ENCODE data around the gene PRDM8.
A peak's percentile ranks its signal among the peaks of the same experiment; 100 is the strongest.

Gene PRDM8

DNA sequence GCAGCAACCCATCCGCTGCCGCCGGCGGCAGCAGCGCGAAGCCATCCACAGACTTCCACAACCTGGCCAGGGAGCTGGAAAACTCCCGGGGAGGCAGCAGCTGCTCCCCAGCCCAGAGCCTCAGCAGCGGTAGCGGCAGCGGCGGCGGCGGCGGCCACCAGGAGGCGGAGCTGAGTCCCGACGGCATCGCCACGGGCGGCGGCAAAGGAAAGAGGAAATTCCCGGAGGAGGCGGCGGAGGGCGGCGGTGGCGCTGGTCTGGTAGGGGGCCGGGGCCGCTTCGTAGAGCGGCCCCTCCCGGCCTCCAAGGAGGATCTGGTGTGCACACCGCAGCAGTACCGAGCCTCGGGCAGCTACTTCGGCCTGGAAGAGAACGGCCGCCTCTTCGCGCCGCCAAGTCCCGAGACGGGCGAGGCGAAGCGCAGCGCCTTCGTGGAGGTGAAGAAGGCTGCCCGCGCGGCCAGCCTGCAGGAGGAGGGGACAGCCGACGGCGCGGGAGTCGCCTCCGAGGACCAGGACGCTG, 4.9 kb downstream of the PRDM8 start:
- DNase-seq (ENCODE audit: insufficient read length, low spot score): no peak
- FAIRE-seq: no peak
- no peak for TF ChIP-seq POLR2A (IDR thresholded peaks at IDR 0.05; ENCODE audit: low read depth, low read length)

- DNase-seq (ENCODE audit: insufficient read length, low spot score) (no peak), FAIRE-seq (no peak)
- TF ChIP-seq POLR2A (IDR thresholded peaks at IDR 0.05; ENCODE audit: low read depth, low read length): no peak
Measured at GRCh38 chr4:80202741-80203553, 5.6 kb downstream of the PRDM8 start.

DNA sequence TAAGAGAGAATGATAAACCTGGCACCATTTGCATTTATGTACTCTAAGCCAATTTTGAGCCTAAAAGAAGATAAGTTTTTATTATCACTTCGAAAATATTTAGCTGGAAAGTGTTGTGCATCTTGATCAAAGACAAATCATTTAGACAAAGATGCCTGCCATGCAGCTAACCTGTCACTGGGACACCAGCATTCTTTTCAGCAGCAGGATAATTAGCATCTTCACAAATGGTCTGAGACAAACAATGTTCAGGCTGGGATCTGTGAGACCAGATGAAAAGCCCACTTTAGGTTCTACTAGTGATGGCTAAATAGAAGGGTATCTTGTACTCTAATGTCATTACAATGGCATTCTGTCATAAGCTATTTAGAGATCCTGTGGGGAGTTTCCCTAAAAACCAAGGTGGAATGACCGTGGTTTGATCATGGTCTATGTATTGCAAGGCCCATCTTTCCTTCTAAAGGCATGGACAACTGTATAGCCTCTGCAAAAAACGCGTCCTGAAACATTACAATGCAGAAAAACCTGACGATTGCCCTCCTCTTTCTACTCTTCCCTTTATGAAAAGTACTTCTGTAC, 7.2 kb downstream of the PRDM8 start:
- TF ChIP-seq POLR2A (IDR thresholded peaks at IDR 0.05; ENCODE audit: low read depth, low read length): no peak
- DNase-seq (ENCODE audit: insufficient read length, low spot score) (no peak), FAIRE-seq (no peak)

DNA sequence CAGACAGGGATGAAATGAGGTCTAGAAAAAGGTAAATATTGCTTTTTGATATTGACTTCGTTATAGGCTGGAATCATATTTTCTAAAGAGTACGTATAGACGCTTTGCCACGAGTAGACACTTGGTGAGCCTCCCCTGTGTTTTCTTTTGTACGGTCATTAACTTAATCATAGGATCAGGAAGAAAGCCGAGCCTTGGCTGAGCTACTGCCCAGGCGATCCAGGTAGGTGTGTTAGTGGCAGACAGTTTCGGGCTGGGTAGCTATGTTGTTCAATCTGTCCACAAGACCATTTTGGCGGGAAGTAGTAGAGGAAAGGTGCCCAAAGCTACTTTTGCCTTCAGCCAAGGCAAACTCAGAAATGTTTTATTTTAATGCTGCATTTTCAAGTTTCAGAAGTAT, 8.8 kb downstream of the PRDM8 start:
- DNase-seq (ENCODE audit: insufficient read length, low spot score) (no peak), FAIRE-seq (no peak)
- no peak for TF ChIP-seq POLR2A (IDR thresholded peaks at IDR 0.05; ENCODE audit: low read depth, low read length)

DNA sequence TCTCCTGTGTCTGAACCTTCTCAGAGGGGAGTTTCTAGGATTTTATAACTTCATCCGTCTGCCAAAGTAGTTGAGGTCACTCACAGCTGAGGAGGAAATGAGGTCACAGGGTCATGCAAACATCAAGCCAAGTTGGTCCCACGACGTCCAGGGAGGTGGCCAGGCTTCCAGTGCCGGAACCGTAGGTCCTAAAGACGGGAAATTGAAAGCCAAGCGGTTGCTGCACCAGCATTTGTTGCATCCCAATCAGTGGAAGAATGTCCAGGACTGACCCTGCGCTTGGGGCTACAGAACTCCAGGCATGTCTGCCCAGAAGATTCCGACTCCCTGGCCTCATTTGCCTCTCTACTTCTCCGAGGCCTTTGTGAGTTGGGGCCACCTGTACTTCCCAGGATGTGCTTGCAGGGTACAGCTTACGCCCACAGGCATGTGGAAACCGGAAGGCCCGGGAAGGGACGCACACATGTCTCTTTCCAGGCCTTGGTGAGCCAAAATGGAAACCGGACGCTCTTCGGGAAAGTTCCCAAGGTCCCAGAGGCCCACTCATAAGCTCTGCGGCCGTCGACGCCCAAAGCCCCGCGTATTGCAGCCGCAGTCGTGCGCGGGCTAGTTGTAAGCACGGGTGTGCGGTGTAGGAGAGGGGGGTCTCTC, 9.3 kb downstream of the PRDM8 start:
- no peak for FAIRE-seq
- no peak for DNase-seq (ENCODE audit: insufficient read length, low spot score)
- TF ChIP-seq POLR2A (IDR thresholded peaks at IDR 0.05; ENCODE audit: low read depth, low read length): no peak

GRCh38 chr4:80207172-80207583, 9.9 kb downstream of the PRDM8 start:
- DNase-seq (ENCODE audit: insufficient read length, low spot score) (no peak), FAIRE-seq (no peak)
- no peak for TF ChIP-seq POLR2A (IDR thresholded peaks at IDR 0.05; ENCODE audit: low read depth, low read length)

GRCh38 chr4:80207664-80208063, 10.4 kb downstream of the PRDM8 start:
- FAIRE-seq: no peak
- TF ChIP-seq POLR2A (IDR thresholded peaks at IDR 0.05; ENCODE audit: low read depth, low read length): no peak
- no peak for DNase-seq (ENCODE audit: insufficient read length, low spot score)

- DNase-seq (ENCODE audit: insufficient read length, low spot score) (no peak), FAIRE-seq (no peak)
- no peak for TF ChIP-seq POLR2A (IDR thresholded peaks at IDR 0.05; ENCODE audit: low read depth, low read length)
Measured at GRCh38 chr4:80208610-80209339, 11.5 kb downstream of the PRDM8 start.

- DNase-seq (ENCODE audit: insufficient read length, low spot score) (no peak), FAIRE-seq (no peak)
- no peak for TF ChIP-seq POLR2A (IDR thresholded peaks at IDR 0.05; ENCODE audit: low read depth, low read length)
Measured at GRCh38 chr4:80209340-80209701, 12.0 kb downstream of the PRDM8 start.

GRCh38 chr4:80210549-80210948, 13.2 kb downstream of the PRDM8 start:
- FAIRE-seq (no peak), DNase-seq (ENCODE audit: insufficient read length, low spot score) (no peak)
- no peak for TF ChIP-seq POLR2A (IDR thresholded peaks at IDR 0.05; ENCODE audit: low read depth, low read length)

DNA sequence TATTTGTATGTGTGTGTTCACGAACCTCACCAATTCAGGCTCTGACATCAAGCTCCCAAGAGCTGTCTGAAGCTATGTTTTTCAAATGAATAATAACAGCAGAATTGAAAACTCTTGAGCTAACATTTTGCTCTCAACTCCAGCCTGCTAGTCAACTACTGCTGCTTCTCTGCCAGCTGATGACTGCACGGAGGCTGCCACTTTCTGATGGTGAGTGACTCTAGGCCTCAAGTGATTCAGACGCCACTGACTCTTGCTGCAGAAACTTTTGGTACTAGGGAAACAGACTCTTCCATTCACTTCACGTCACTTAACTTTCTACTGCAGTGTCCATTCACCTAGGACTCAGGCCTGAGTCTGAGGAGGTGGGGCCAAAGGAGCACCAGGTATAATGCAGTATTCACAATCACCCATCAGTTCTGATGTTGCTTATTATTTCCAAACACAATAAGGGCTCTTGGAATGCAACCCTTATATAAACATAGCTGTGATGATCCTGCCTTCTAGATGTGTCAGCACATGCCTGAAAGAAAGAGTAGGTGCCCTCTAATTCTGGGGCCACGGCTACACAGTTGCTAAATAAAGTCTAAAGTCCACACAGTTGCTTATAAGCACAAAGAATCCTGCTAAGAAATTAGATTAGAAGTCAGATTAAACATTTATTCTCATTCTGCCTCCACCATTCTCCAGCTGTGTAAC, 16.0 kb downstream of the PRDM8 start:
- TF ChIP-seq POLR2A (IDR thresholded peaks at IDR 0.05; ENCODE audit: low read depth, low read length): no peak
- no peak for DNase-seq (ENCODE audit: insufficient read length, low spot score)
- peak; percentile 97 for FAIRE-seq

DNA sequence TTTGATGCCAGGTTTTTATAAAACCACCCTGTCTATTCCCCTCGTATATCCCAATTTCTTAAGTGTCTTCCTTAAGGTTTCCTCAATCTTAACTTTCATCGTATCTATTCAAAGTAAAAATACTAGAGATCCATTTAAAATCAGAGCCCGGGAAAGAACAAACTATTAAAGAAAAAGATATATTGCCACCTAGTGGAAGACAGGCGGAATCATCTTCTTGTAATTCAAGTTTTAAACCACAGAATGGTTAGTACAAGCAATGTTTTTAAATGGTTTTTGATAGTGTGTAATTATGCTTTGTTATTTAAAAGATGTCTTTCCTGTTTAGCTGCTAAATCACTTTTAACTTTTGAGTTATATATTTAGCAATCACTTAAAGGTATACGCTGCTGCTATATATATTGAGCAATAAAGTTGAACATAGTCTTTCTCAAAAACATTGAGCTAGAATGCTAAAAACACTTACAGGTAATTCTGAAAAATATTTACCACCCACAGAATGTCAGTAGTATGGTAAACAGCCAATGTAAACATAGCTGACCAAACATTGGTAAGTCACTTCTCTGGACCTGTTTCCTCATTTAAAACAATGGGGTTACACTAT, 18.2 kb downstream of the PRDM8 start:
- no peak for TF ChIP-seq POLR2A (IDR thresholded peaks at IDR 0.05; ENCODE audit: low read depth, low read length)
- FAIRE-seq: no peak
- no peak for DNase-seq (ENCODE audit: insufficient read length, low spot score)
